Osteoblast (primary cell): ENCODE measurements around the gene ZNF83. TPM values are rescaled to one million over a fixed set of nuclear protein-coding genes. Genes with fewer than 3 reads are reported as not detected.

Experiments used
- DNase-seq: peaks from one replicate; pipeline ENCODE4 v3.0.0; 2011; ENCODE audit warnings: low spot score, mixed read lengths; ENCODE audit not compliant: insufficient read length; ENCODE audit errors: missing footprints
- H2AFZ ChIP-seq: 2 replicates; pipeline ENCODE4 v1.6.0; 2011; ENCODE audit warnings: mild to moderate bottlenecking, low read length
- H3K27ac ChIP-seq: 2 replicates; pipeline ENCODE4 v1.5.1; 2011; ENCODE audit warnings: mild to moderate bottlenecking, low read depth, low read length, moderate library complexity
- H3K27me3 ChIP-seq: 2 replicates; pipeline ENCODE4 v1.6.0; 2012; ENCODE audit warnings: mild to moderate bottlenecking, control low read depth, inconsistent platforms, low read length, moderate library complexity; ENCODE audit not compliant: insufficient read depth
- H3K36me3 ChIP-seq: 2 replicates; pipeline ENCODE4 v1.5.1; 2011; ENCODE audit warnings: mild to moderate bottlenecking, low read length, control low read depth, moderate library complexity; ENCODE audit not compliant: insufficient read depth
- H3K4me1 ChIP-seq: 2 replicates; pipeline ENCODE4 v1.5.1; 2011; ENCODE audit warnings: mild to moderate bottlenecking, low read length, control low read depth, moderate library complexity; ENCODE audit not compliant: insufficient read depth
- H3K4me2 ChIP-seq: 2 replicates; pipeline ENCODE4 v1.6.0; 2011; ENCODE audit warnings: mild to moderate bottlenecking, low read length; ENCODE audit not compliant: insufficient read depth
- H3K4me3 ChIP-seq: fragments of 200-600 bp; sonication (generic); 3 replicates; pipeline ENCODE4 v1.5.1; 2012; ENCODE audit warnings: mild to moderate bottlenecking, low read length, inconsistent platforms; ENCODE audit not compliant: insufficient read depth
- H3K79me2 ChIP-seq: 2 replicates; pipeline ENCODE4 v1.6.0; 2012; ENCODE audit warnings: mild to moderate bottlenecking, low read length, control low read depth, inconsistent platforms; ENCODE audit not compliant: insufficient read depth
- H3K9me3 ChIP-seq: 2 replicates; pipeline ENCODE4 v1.5.1; 2011; ENCODE audit warnings: low read depth, low read length, control low read depth
- H4K20me1 ChIP-seq: 2 replicates; pipeline ENCODE4 v1.6.0; 2012; ENCODE audit warnings: mild to moderate bottlenecking, low read length, control low read depth; ENCODE audit not compliant: insufficient read depth
- total RNA-seq: library from RNA; depleted of rRNA; stranded (reverse); fragments of >200 nt; gene quantifications from 2 replicates; pipeline ENCODE4 v1.2.3, GENCODE V29; 2012
- TF ChIP-seq, protein P1 (sequence below): IDR thresholded peaks from 2 replicates; pipeline ENCODE4 v1.5.1; 2011; ENCODE audit warnings: mild to moderate bottlenecking, low read depth, low read length, moderate library complexity; ENCODE audit errors: extremely low read depth

Gene ZNF83
- total RNA-seq, 1 donor = 52.8 TPM

DNA sequence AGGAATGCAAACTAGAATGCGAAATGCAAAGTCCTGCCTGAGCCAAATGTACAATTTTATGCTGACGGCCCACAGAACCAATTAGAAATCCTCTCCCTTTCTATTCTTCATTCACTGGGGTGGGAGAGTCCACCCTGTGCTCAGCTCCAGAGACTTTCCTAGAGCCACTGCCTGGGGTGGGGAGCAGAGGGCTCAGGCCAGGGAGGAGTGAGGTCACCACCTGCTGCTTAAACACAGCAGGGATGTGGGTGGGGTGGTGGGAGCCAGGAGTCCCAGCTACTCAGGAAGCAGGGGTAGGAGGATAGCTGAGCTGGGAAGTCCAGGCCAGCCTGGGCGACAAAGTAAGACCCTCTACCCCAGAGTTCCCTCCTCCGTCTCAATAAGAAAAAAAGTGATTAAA, 26.9 kb upstream of the ZNF83 start:
- no peak overlapping the region for H3K4me2 ChIP-seq
- no peaks in the 10 kb centered on the region for H3K9me3 ChIP-seq
- no peaks in the 10 kb centered on the region for H3K27me3 ChIP-seq
- H2AFZ ChIP-seq = no peak overlapping the region
- peaks cover 7% of the 10 kb centered on the region for H4K20me1 ChIP-seq
- H3K4me3 ChIP-seq = no peak overlapping the region
- TF ChIP-seq, protein P1, sequence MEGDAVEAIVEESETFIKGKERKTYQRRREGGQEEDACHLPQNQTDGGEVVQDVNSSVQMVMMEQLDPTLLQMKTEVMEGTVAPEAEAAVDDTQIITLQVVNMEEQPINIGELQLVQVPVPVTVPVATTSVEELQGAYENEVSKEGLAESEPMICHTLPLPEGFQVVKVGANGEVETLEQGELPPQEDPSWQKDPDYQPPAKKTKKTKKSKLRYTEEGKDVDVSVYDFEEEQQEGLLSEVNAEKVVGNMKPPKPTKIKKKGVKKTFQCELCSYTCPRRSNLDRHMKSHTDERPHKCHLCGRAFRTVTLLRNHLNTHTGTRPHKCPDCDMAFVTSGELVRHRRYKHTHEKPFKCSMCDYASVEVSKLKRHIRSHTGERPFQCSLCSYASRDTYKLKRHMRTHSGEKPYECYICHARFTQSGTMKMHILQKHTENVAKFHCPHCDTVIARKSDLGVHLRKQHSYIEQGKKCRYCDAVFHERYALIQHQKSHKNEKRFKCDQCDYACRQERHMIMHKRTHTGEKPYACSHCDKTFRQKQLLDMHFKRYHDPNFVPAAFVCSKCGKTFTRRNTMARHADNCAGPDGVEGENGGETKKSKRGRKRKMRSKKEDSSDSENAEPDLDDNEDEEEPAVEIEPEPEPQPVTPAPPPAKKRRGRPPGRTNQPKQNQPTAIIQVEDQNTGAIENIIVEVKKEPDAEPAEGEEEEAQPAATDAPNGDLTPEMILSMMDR = no peak
- H3K79me2 ChIP-seq = peaks cover 61% of the 10 kb centered on the region
- H3K4me1 ChIP-seq = peaks cover 8% of the 10 kb centered on the region
- no peak overlapping the region for H3K27ac ChIP-seq
- DNase-seq = no peak
- H3K36me3 ChIP-seq = peaks cover 6% of the 10 kb centered on the region

DNA sequence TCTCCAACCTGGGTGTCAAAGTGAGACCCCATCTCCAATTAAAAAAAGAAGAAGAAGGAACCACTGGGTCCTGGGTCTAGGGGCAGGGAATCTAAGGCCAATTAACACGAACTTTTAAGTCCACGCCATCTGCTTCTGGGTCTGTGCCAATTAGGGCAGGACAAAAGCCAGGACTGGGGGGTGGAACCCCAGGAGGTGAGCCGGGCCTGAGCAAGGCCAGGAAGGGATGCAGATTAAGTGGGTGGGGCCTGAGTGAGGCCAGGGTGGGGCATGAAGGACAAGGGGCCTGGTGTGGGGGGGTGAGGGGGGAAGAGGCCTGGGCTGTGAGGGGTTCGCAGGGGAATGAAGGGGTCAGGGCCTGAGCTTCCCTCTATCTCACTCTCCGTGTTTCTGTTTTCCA, 26.3 kb upstream of the ZNF83 start:
- H4K20me1 ChIP-seq = peaks cover 4% of the 10 kb centered on the region
- no peak overlapping the region for H3K4me2 ChIP-seq
- peaks cover 8% of the 10 kb centered on the region for H3K4me1 ChIP-seq
- H3K27ac ChIP-seq = no peak overlapping the region
- H3K9me3 ChIP-seq = no peaks in the 10 kb centered on the region
- TF ChIP-seq, protein P1 = no peak
- peaks cover 11% of the 10 kb centered on the region for H3K36me3 ChIP-seq
- peak; percentile 43 for DNase-seq
- no peak overlapping the region for H3K4me3 ChIP-seq
- peaks cover 55% of the 10 kb centered on the region for H3K79me2 ChIP-seq
- no peak overlapping the region for H2AFZ ChIP-seq
- H3K27me3 ChIP-seq = no peaks in the 10 kb centered on the region

DNA sequence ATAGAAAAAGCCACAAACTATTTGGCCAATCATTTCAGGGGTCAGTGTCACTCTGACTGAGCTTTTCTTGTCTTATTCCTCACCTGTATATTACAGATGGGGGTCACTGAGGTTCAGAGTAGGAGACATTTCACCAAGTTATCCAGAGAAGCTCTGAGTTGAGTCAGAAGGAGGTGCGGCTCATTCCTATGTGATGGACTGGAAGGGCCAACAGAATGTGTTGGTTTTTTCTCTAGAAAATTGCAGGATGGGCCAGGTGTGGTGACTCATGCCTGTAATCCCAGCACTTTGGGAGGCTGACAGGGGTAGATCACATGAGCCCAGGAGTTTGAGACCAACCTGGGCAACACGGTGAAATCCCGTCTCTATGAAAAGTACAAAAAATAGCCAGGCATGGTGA, 24.5 kb upstream of the ZNF83 start:
- H3K4me2 ChIP-seq = no peak overlapping the region
- no peak overlapping the region for H3K27ac ChIP-seq
- TF ChIP-seq, protein P1 = no peak

DNA sequence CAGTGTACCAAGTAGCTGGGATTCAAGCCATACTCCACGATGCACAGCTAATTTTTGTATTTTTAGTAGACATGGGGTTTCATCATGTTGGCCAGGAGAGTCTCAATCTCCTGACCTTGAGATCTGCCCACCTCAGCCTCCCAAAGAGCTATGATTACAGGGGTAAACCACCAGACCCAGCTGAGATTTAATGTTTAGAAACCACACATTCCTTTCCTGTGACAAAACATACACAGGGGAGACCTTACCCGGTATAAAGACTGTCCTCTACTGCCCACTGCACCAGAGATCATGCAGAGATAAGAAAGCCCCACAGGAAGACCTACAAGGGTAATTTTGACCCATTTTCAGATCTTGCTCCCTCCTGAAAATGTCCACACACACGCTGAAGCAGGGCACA, 22.8 kb upstream of the ZNF83 start:
- no peak for DNase-seq
- Histone ChIP-seq H3K36me3 (peaks cover 21% of the 10 kb centered on the region), H4K20me1 (peaks cover 5% of the 10 kb centered on the region)

More for the DNA sequence above, 24.5 kb upstream of the ZNF83 start:
- H2AFZ ChIP-seq = no peak overlapping the region
- no peaks in the 10 kb centered on the region for H3K27me3 ChIP-seq
- H3K9me3 ChIP-seq = no peaks in the 10 kb centered on the region
- no peak for DNase-seq
- peaks cover 8% of the 10 kb centered on the region for H3K4me1 ChIP-seq
- peaks cover 5% of the 10 kb centered on the region for H4K20me1 ChIP-seq
- peaks cover 39% of the 10 kb centered on the region for H3K79me2 ChIP-seq
- peaks cover 21% of the 10 kb centered on the region for H3K36me3 ChIP-seq
- no peak overlapping the region for H3K4me3 ChIP-seq

More for the DNA sequence above, 22.8 kb upstream of the ZNF83 start:
- TF ChIP-seq, protein P1 = no peak
- Histone ChIP-seq H3K4me1 (peaks cover 8% of the 10 kb centered on the region), H3K9me3 (no peaks in the 10 kb centered on the region), H3K27me3 (no peaks in the 10 kb centered on the region), H3K4me3 (no peak overlapping the region), H3K27ac (no peak overlapping the region), H3K79me2 (peaks cover 36% of the 10 kb centered on the region), H3K4me2 (no peak overlapping the region), H2AFZ (no peak overlapping the region)
